ENCODE data around the gene AGAP2.
"Not testable (repeated sequence)": the region's sequence is repeated elsewhere in the genome, so short reads cannot be mapped to it uniquely, and the experiment has no call there.

The AGAP2 gene

GRCh38 chr12:57722716-57723629 lies 15.6 kb downstream of the AGAP2 start:
- no peak for DNase-seq (ENCODE audit: low spot score)

- DNase-seq (ENCODE audit: low spot score) = not testable (repeated sequence)
Measured at GRCh38 chr12:57721846-57722608, 16.5 kb downstream of the AGAP2 start.

- no peak for DNase-seq (ENCODE audit: low spot score)
Measured at GRCh38 chr12:57720606-57721595, 17.6 kb downstream of the AGAP2 start.

- DNase-seq (ENCODE audit: low spot score) = no peak
Measured at GRCh38 chr12:57719777-57720605, 18.6 kb downstream of the AGAP2 start.

GRCh38 chr12:57718641-57719528 lies 19.7 kb downstream of the AGAP2 start:
- DNase-seq (ENCODE audit: low spot score) = no peak

- no peak for DNase-seq (ENCODE audit: low spot score)
Measured at GRCh38 chr12:57717846-57718640, 20.5 kb downstream of the AGAP2 start.

- DNase-seq (ENCODE audit: low spot score) = no peak
Measured at GRCh38 chr12:57717131-57717530, 21.4 kb downstream of the AGAP2 start.

- DNase-seq (ENCODE audit: low spot score) = no peak
Measured at GRCh38 chr12:57716305-57716704, 22.2 kb downstream of the AGAP2 start.

- DNase-seq (ENCODE audit: low spot score) = no peak
Measured at GRCh38 chr12:57715786-57716185, 22.8 kb downstream of the AGAP2 start.

- not testable (repeated sequence) for DNase-seq (ENCODE audit: low spot score)
Measured at GRCh38 chr12:57715036-57715748, 23.4 kb downstream of the AGAP2 start.

- no peak for DNase-seq (ENCODE audit: low spot score)
Measured at GRCh38 chr12:57713209-57713608, 25.3 kb downstream of the AGAP2 start.

GRCh38 chr12:57712701-57713100 lies 25.8 kb downstream of the AGAP2 start:
- DNase-seq (ENCODE audit: low spot score) = no peak

- DNase-seq (ENCODE audit: low spot score) = no peak
Measured at GRCh38 chr12:57708296-57708695, 30.2 kb downstream of the AGAP2 start.

- no peak for DNase-seq (ENCODE audit: low spot score)
Measured at GRCh38 chr12:57707250-57707649, 31.3 kb downstream of the AGAP2 start.

- no peak for DNase-seq (ENCODE audit: low spot score)
Measured at GRCh38 chr12:57700317-57700716, 38.2 kb downstream of the AGAP2 start.

GRCh38 chr12:57698414-57698813 lies 40.1 kb downstream of the AGAP2 start:
- no peak for DNase-seq (ENCODE audit: low spot score)

GRCh38 chr12:57697076-57697475 lies 41.5 kb downstream of the AGAP2 start:
- no peak for DNase-seq (ENCODE audit: low spot score)

GRCh38 chr12:57695770-57696432 lies 42.6 kb downstream of the AGAP2 start:
- DNase-seq (ENCODE audit: low spot score) = no peak
